Thymus (tissue), 11 donors: ENCODE data around the gene CFHR5. TPM values are rescaled to one million over a fixed set of nuclear protein-coding genes. Genes with fewer than 3 reads are reported as not detected.

Source experiments
- DNase-seq, 9 donors: peaks; one replicate each; pipeline ENCODE4 v3.0.0-alpha.2; 2013; ENCODE audit warnings: low spot score in 9 of 9, low read depth in 6 of 9, missing footprints in 1 of 9
- H3K27ac ChIP-seq, 2 donors: one replicate each; pipeline ENCODE4 v1.5.1; 2013; ENCODE audit warnings: control low read depth in 1 of 2, low read depth in 1 of 2, low read length in 1 of 2, mild to moderate bottlenecking in 1 of 2, moderate library complexity in 1 of 2
- H3K27me3 ChIP-seq, 2 donors: one replicate each; pipeline ENCODE4 v1.5.1; 2013; ENCODE audit warnings: low read length in 1 of 2; ENCODE audit not compliant: control insufficient read depth in 2 of 2, insufficient read depth in 1 of 2
- H3K36me3 ChIP-seq, 2 donors: one replicate each; pipeline ENCODE4 v1.5.1; 2013; ENCODE audit warnings: low read length in 1 of 2, mild to moderate bottlenecking in 1 of 2, moderate library complexity in 1 of 2; ENCODE audit not compliant: control insufficient read depth in 2 of 2, insufficient read depth in 2 of 2
- H3K4me1 ChIP-seq, 2 donors: one replicate each; pipeline ENCODE4 v1.5.1; 2013; ENCODE audit warnings: low read length in 2 of 2; ENCODE audit not compliant: control insufficient read depth in 2 of 2, insufficient read depth in 2 of 2
- H3K4me3 ChIP-seq, 2 donors: one replicate each; pipeline ENCODE4 v1.5.1; 2013; ENCODE audit warnings: low read length in 2 of 2, control low read depth in 1 of 2, mild to moderate bottlenecking in 1 of 2
- H3K9me3 ChIP-seq, 2 donors: one replicate each; pipeline ENCODE4 v1.5.1; 2013; ENCODE audit warnings: low read length in 1 of 2, mild to moderate bottlenecking in 1 of 2; ENCODE audit not compliant: control insufficient read depth in 2 of 2, insufficient read depth in 1 of 2
- WGBS: extraction: QIAGEN DNeasy Blood & Tissue Kit; methylation state at CpG from one replicate; pipeline ENCODE4 v1.1.7; 2013; 5-methylcytosine and 5-hydroxymethylcytosine counted together
- polyA plus RNA-seq: library from polyadenylated mRNA; stranded (reverse); fragments of 200-250 nt; gene quantifications from one replicate; pipeline ENCODE4 v1.2.3, GENCODE V29; 2013
- total RNA-seq: library from RNA; stranded (reverse); fragments of 120-200 nt; gene quantifications from one replicate; pipeline ENCODE4 v1.2.4, GENCODE V29; 2013
- donor health status: healthy.

The CFHR5 gene
- total and polyA plus RNA-seq, 2 donors = not detected

- Histone ChIP-seq H3K4me3 (no peak overlapping the region), H3K4me1 (no peaks in the 10 kb centered on the region), H3K9me3 (no peaks in the 10 kb centered on the region), H3K27me3 (no peaks in the 10 kb centered on the region), H3K36me3 (no peaks in the 10 kb centered on the region), H3K27ac (no peak overlapping the region)
- DNase-seq = no peak
- 96% methylated on average over 6 of the region's 6 CpGs for WGBS
Observed at GRCh38 chr1:197008861-197009260, 31.5 kb downstream of the CFHR5 start.

- WGBS = 93% methylated on average over 1 of the region's 1 CpG
- Histone ChIP-seq H3K9me3 (no peaks in the 10 kb centered on the region), H3K27me3 (no peaks in the 10 kb centered on the region), H3K27ac (no peak overlapping the region), H3K36me3 (no peaks in the 10 kb centered on the region), H3K4me3 (no peak overlapping the region), H3K4me1 (no peaks in the 10 kb centered on the region)
- no peak for DNase-seq
Observed at GRCh38 chr1:197011614-197012013, 34.3 kb downstream of the CFHR5 start.

GRCh38 chr1:197013234-197013633 is 35.9 kb downstream of the CFHR5 start:
- 96% methylated on average over 3 of the region's 3 CpGs for WGBS
- Histone ChIP-seq H3K27ac (no peak overlapping the region), H3K27me3 (no peaks in the 10 kb centered on the region), H3K4me3 (no peak overlapping the region), H3K36me3 (no peaks in the 10 kb centered on the region), H3K4me1 (no peaks in the 10 kb centered on the region), H3K9me3 (no peaks in the 10 kb centered on the region)
- no peak for DNase-seq

GRCh38 chr1:197016751-197017150 is 39.4 kb downstream of the CFHR5 start:
- H3K9me3 ChIP-seq = no peaks in the 10 kb centered on the region
- no peak overlapping the region for H3K4me3 ChIP-seq
- H3K27ac ChIP-seq = no peak overlapping the region
- no peak for DNase-seq
- H3K27me3 ChIP-seq = no peaks in the 10 kb centered on the region
- 91% methylated on average over 1 of the region's 1 CpG for WGBS
- no peaks in the 10 kb centered on the region for H3K36me3 ChIP-seq
- no peaks in the 10 kb centered on the region for H3K4me1 ChIP-seq

- no peak for DNase-seq
- Histone ChIP-seq H3K9me3 (no peaks in the 10 kb centered on the region), H3K27me3 (no peaks in the 10 kb centered on the region), H3K27ac (no peak overlapping the region), H3K4me1 (no peaks in the 10 kb centered on the region), H3K4me3 (no peak overlapping the region), H3K36me3 (no peaks in the 10 kb centered on the region)
- WGBS = 83% methylated on average over 8 of the region's 8 CpGs
Observed at GRCh38 chr1:197017558-197018146, 40.3 kb downstream of the CFHR5 start.

GRCh38 chr1:197021716-197022115 is 44.4 kb downstream of the CFHR5 start:
- no peak for DNase-seq
- H3K9me3 ChIP-seq = no peaks in the 10 kb centered on the region
- H3K4me1 ChIP-seq = no peaks in the 10 kb centered on the region
- H3K27ac ChIP-seq = no peak overlapping the region
- no peaks in the 10 kb centered on the region for H3K27me3 ChIP-seq
- WGBS = 35% methylated on average over 4 of the region's 4 CpGs
- no peaks in the 10 kb centered on the region for H3K36me3 ChIP-seq
- H3K4me3 ChIP-seq = no peak overlapping the region

- Histone ChIP-seq H3K27ac (no peak overlapping the region), H3K36me3 (no peaks in the 10 kb centered on the region), H3K9me3 (no peaks in the 10 kb centered on the region), H3K4me1 (no peaks in the 10 kb centered on the region), H3K4me3 (no peak overlapping the region), H3K27me3 (no peaks in the 10 kb centered on the region)
- 99% methylated on average over 1 of the region's 1 CpG for WGBS
- DNase-seq = no peak
Observed at GRCh38 chr1:197024460-197024859, 47.1 kb downstream of the CFHR5 start.

- no peaks in the 10 kb centered on the region for H3K36me3 ChIP-seq
- H3K9me3 ChIP-seq = no peaks in the 10 kb centered on the region
- WGBS = 95% methylated on average over 6 of the region's 6 CpGs
- no peaks in the 10 kb centered on the region for H3K4me1 ChIP-seq
- H3K27ac ChIP-seq = no peak overlapping the region
- H3K27me3 ChIP-seq = no peaks in the 10 kb centered on the region
- no peak for DNase-seq
- no peak overlapping the region for H3K4me3 ChIP-seq
Observed at GRCh38 chr1:197027359-197027758, 50.0 kb downstream of the CFHR5 start.

- Histone ChIP-seq H3K27me3 (no peaks in the 10 kb centered on the region), H3K4me1 (no peaks in the 10 kb centered on the region), H3K36me3 (no peaks in the 10 kb centered on the region), H3K9me3 (no peaks in the 10 kb centered on the region), H3K4me3 (no peak overlapping the region), H3K27ac (no peak overlapping the region)
- DNase-seq = no peak
Observed at GRCh38 chr1:197029749-197030148, 52.4 kb downstream of the CFHR5 start.
